NCI-H146 (cell line): ENCODE measurements around the gene RPS6KC1.
"Not testable (repeated sequence)": the region's sequence is repeated elsewhere in the genome, so short reads cannot be mapped to it uniquely, and the experiment has no call there.

Experiments
- DNase-seq: peaks from one replicate; lab custom pipeline; 2025; lab: John Stamatoyannopoulos, UW

Gene RPS6KC1

DNA sequence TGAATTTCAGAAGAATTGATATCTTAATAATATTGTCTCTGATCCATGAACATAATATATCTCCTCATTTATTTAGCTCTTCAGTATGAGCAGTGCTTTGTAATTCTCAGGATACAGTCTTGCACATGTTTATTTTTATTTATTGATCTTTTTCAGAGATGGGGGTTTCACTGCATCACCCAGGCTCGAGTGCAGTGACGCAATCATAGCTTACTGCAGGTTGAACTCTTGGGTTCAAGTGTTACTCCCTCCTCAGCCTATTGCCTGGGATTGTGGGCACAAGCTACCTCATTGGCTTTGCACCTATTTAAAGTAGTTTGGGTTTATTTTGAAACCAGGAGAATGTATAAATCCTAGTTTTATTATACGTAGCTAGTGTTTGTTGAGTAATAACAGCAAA, 4.7 kb downstream of the RPS6KC1 start:
- DNase-seq: no peak

DNA sequence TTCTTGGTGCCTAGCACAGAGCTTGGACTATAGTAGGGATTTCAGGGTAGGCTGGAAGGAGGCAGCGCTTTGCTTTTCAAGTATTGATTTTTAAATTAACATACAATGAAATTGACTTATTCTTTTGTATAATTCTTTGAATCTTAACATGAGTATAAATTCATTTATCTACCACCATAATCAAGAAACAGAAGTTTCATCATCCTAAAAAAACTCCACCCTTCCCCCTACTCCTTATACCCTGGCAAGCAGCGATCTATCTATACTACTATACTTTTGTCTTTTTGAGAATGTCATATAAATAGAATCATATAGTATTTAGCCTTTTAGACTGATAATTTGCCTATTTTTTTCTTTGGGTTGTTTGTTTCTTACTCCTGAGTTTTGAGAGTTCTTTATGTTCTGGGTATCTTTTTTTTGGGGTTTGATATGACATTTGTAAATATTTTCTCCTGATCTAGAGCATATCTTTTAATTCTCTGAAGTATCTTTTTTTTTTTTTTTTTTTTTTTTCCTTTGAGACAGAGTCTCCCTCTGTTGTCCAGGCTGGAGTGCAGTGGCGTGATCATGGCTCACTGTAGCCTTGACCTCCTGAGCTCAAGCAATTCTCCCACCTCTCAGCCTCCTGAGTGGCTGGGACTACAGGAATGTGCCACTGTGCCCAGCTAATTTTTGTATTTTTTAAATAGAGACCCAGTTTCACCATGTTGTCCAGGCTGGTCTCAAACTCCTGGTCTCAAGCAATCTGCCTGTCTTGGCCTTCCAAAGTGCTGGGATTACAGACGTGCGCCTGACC, 6.4 kb downstream of the RPS6KC1 start:
- DNase-seq: no peak

- peak; percentile 66 for DNase-seq
Observed at GRCh38 chr1:213060836-213061235, 9.8 kb downstream of the RPS6KC1 start.

- DNase-seq: peak; percentile 45
Observed at GRCh38 chr1:213061263-213061662, 10.2 kb downstream of the RPS6KC1 start.

- DNase-seq: no peak
Observed at GRCh38 chr1:213065800-213066199, 14.8 kb downstream of the RPS6KC1 start.

DNA sequence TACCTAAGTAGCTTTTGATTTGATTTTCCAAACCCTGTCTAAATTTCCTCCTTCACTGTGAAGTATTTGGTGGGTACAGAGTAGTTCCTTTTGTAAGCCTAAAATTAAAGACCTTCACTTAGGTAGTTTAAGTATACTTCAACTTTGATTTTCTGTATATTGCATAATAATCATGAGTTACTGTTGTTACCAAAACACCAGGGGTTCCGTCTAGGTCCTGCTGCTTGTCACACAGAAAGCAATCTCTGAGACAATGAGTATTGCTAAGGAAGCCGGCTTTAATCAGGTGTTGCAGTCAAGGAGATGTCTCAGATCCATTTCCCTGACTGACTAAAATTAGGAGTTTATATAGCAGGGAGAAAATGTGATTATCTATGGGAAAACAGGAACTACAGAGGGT, 15.3 kb downstream of the RPS6KC1 start:
- DNase-seq: peak; percentile 2

DNA sequence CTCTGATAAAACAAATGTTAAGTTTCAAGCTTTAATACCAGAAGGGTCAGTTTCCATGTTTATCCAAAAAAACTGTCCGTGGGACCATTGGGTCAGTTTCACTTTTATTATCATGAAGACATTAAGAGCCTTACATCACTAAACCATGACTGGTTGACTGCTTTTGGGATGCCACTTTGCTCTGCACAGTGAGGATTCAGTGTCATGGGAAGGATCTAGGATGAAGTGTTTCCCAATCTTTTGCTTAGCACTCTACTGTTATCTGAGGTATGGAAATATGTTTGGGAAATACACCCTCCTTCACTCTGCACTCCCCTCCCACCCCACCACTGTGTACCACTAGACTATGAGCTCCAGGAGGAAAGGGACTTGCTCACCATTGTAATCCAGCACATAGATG, 16.3 kb downstream of the RPS6KC1 start:
- DNase-seq: no peak

GRCh38 chr1:213070406-213070805, 19.4 kb downstream of the RPS6KC1 start:
- peak; percentile 52 for DNase-seq

DNA sequence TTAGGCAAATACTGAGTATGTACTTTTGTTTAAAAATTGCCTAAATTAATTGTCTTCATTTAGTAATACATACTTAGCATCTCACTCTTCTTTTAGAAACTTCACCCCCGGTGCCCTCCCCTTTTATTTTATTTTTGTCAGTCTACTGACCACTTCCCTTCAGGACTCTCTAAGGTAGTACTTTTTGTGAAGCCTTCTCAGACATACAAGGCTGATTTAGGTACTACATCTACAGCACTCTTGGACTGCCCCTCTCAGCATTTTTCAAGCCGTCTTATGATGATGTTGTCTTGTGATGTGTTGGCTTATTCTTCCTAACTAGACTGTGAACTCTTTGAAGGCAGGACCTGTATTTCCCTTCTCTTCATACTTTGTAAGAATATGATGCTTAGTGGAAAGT, 24.7 kb downstream of the RPS6KC1 start:
- no peak for DNase-seq

DNA sequence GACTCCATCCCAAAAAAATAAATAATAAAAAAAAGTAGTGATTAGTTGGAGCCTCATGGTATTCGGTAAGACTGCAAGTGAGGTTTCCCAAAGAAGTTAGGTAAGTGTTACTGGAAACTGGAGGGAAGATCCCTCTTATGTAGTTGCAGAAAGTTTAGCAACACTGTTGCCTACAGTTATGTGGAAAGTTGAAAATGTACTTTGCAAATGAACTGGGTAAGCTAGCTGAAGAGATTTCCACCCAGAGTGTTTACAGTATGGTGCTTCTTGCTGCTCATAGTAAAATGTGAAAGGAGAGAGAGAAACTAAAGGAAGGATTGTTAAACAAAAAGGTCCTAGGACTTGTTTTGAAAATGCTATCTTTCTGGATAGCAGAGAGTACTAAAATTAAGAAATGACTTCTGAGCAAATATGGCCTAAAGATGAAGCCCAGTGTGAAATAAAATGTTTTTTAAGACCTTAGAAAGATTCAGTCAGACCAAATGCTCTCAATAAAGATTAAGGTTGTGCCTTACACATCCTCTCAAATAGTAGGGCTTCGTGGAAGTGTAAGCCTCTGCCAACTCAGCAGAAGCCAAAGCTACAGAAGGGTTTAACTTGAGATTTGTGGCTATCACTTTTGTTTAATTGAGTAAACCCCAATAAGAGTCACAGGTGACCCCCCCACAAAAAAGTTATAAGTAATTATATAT, 31.5 kb downstream of the RPS6KC1 start:
- no peak for DNase-seq

- no peak for DNase-seq
Observed at GRCh38 chr1:213083112-213083445, 32.0 kb downstream of the RPS6KC1 start.

GRCh38 chr1:213087911-213088310, 36.9 kb downstream of the RPS6KC1 start:
- DNase-seq: no peak

GRCh38 chr1:213089924-213090677, 39.1 kb downstream of the RPS6KC1 start:
- DNase-seq: no peak

DNA sequence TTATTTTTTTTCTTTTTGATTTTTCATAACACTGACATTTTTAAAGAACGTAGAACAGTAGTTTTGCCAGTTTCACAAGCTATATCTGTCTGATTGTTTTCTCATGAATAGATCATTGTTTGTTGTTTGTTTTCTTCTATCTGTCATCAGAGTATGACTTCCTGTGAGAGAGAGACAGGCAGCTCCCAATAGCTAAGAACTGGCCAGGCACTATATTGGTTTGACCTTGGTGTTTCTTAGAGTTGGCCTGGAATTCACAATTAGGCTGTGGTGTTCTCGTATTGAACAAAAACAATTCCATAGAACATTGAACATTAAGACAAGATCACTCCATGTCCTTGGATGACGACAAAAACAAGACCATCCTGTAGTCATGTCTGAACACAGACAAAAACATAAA, 43.4 kb downstream of the RPS6KC1 start:
- DNase-seq: no peak

DNA sequence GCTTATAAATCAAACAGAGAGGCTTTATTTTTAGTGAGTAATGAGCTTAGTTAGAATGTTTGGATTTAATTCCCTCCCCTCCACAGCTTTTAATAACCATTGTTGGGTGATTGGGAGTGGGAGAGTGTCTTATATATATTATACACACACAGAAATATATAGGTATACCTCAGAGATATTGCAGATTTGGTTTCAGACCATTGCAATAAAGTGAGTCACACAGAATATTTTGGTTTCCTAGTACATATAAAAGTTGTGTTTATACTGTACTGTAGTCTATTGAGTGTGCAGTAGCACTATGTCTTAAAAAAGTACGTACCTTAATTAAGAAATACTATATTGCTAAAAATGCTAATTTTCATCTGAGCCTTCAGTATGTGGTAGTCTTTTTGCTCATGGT, 44.4 kb downstream of the RPS6KC1 start:
- no peak for DNase-seq

DNA sequence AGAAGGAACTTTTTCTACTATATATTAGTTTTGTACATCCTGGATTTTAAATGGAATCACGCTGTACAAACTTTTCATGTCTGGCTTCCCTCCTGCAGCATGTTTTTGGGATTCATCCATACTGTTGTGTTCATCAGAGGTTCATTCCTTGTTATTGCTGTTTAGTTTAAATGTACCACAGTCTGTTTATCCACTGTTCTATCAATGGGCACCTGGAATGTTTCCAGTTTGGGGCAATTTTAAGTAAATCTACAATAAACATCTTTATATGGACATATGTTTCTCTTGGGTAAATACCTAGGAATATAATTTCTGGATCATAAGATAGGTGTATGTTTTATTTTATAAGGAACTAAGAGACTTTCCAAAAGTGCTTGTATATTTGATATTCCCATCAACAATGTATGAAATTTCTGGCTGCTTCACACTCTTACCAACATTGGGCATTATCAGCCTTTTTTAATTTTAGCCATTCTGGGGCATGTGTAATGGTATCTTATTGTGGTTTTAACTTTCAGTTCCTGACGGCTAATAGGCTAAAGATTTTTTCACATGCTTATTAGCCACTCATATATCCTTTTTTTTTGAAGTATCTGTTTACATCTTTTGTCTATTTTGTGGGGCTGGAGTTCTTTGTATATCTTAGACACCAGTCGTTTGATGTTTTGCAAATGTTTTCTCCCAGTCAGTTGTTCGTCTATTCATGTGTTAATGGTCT, 48.8 kb downstream of the RPS6KC1 start:
- no peak for DNase-seq

- DNase-seq: not testable (repeated sequence)
Observed at GRCh38 chr1:213100565-213100964, 49.5 kb downstream of the RPS6KC1 start.

DNA sequence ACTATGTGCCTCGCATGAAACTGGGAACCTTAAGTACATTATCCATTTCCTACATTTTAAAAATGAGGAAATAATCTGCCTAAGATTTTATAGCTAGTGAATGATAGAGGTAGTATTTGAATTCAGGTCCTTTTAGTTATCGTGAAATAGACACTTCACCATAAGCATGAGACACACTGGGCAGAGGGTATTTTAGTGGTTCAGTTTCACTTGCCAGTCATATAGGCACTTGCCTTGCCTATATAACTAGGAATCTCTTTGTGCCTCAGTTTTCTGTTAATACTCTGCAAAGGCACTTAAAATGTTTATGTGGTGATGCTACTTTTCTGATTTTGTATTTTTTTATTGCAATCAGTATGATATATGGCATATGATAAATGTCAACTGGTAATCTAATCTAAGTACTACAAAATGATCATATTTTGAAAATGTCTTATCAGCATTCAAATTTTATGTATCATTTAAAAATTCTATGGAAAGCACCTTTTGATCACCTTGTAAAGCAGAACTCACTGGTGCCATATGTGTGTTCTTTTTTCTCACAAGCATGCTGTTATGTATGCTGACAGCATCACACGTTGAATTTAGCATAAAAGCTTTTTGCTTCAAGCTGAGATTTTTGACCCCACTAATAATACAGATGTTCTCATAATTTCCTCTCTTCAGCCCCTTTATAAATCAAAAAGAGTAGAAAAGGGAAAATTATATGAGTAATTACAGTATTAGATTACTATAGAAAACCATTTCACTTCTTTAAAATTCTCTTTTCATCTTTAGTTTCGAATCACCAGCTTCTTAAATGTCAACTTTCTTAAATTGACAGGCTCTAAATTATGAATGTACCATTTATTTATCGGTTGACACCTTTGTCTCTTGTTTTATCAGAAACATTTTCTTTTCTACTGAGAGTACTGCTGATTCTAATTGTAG, 52.6 kb downstream of the RPS6KC1 start:
- no peak for DNase-seq

- DNase-seq: no peak
Observed at GRCh38 chr1:213104604-213105003, 53.6 kb downstream of the RPS6KC1 start.

DNA sequence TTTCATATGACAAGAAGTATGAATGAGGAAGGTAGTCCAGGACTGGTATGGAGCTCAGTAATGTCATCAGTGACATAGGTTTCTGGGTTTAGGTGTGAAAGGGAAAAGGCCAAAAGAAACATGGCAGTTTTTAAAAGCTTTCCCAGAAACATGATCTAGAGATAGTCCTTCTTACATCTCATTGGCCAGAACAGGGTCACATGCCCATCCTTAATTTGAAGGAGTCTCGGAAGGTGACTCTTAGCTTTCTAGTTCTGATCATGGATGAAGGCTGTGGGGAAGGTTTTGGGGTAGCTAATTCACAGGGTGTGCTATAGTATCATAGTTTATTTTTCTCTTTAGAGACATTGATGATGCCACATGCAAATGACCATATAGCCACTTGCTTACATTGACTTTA, 55.3 kb downstream of the RPS6KC1 start:
- DNase-seq: no peak

- no peak for DNase-seq
Observed at GRCh38 chr1:213107613-213108012, 56.6 kb downstream of the RPS6KC1 start.
